ENCODE measurements around the gene UBE2J2.

Gene UBE2J2

DNA sequence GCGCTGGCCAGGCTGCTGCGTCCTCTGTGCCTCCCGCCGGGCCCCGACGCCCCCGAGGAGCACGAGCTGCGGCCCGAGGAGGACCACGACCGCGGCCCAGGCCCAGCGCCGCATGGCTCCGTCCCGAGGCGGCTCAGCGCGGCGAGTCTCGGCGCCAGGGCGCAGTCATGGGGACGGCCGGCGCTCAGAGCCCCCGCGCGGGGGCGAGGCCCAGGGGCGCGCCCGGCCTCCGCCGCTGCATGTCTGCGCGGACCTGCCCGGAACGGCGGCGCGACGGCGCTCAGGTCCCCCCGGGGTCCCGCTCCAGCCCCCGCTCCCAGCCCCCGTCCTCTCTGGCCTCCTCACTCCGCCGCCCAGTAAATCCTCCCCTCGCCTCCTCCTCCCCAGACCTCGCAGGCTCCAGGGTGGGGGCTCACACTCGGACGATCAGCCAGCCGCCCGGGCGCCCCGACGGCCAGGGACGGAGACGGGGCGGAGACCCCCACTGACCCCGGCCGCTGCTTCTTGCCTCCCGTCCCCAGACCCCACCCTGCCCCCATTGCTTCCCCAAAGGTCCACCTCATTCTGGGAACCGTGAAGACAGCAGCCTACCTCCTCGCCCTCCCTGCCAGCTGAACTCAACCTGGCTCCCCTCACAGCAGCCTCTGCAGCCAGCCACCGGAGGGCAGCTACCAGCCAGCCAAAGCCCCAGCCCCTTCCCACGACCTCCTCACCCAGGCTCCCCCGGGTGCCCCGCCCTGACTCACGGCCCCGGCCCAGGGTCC lies 26.9 kb downstream of the UBE2J2 start, which contains the start of gene C1QTNF12:
Gene C1QTNF12, minus strand, starts transcription at position 146 of the 764 bp plus-strand sequence. Its CDS starts 32 bp downstream, at position 114.
- ATAC-seq (peak; percentile 3), DNase-seq (no peak)
- peaks cover 28% of the 10 kb centered on the region for H3K4me1 Mint-ChIP-seq
- peak within 1 kb of the TSS in 1 of 2 donors; percentile 31 for H3K4me3 Mint-ChIP-seq
- H3K9me3 Mint-ChIP-seq = no peaks in the 10 kb centered on the region
- H3K27ac Mint-ChIP-seq = no peak within 1 kb of the TSS
- no peaks in the 10 kb centered on the region for H3K27me3 Mint-ChIP-seq

DNA sequence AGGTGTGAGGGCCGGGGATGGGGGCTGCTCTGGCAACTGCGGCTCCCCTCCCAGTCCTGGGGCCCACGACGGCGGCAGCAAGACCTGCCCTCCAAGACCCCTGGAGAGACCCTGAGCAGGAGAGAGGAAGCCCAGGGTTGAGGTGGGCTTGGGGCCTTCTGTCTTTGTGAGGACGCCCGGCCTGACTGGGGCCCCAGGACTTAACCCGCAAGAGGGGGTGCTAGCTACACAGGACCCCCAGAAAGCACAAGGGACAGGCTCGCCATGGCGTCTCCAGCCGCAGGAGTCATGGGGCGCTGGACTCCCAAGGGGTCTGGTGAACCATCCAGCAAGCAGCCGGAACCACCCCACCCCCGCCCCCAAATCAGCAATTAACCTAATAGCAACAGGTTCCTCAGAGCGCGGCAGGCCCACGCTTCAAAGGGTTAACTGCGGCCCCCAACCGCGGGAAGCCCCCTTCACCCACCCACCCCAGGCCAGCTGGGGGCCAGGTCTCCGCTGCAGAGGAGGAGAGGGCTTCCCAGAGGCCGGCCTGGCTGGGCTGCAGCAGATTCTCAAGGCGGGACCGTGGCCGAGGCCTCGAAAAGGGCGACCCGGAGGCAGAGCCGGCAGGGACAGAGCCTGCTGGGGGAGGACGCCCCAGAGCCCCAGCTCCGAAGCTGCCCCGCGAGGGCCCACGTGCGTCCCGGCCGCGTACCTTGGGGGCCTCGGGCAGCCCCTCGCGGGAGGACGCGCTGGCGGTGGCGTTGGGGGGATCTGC lies 27.7 kb downstream of the UBE2J2 start:
- H3K4me3 Mint-ChIP-seq = peak overlapping the region in 1 of 2 donors; percentile 21
- H3K9me3 Mint-ChIP-seq = no peaks in the 10 kb centered on the region
- ATAC-seq (no peak), DNase-seq (no peak)
- no peaks in the 10 kb centered on the region for H3K27me3 Mint-ChIP-seq
- no peak overlapping the region for H3K27ac Mint-ChIP-seq
- H3K4me1 Mint-ChIP-seq = peaks cover 24% of the 10 kb centered on the region

DNA sequence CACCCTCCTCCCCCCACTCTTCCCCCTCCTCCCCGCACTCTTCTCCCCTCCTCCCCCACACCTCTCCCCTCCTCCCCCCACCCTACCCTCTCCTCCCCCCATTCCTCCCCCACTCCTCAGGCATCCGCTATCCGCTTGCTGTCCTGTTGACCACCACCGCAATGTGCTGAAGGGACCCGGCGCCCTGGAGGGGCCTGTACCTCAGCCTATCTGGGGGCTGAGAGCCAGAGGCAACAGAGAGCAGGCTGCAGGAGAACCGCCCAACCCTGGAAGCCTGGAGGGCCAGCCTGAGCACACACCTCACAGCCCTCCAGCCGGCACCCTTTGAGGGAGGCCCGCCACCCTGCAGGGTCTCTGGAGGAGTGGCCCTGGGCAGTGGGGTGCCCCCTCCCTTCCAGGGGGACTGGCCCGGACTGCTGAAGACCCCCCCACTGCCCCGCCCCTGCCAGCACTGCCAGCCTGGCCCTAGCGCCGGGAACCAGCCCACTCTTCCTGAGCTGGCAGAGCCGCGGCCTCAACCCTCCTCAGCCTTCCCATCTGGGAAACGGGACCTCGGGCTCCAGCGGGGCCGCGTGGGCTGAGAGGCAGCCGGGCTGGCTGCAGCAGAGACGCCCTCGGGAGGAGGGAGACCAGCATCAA lies 28.4 kb downstream of the UBE2J2 start:
- Mint-ChIP-seq H3K4me1 (peaks cover 17% of the 10 kb centered on the region), H3K9me3 (no peaks in the 10 kb centered on the region), H3K27me3 (no peaks in the 10 kb centered on the region), H3K27ac (peak overlapping the region in 1 of 2 donors; percentile 6), H3K4me3 (no peak overlapping the region)
- ATAC-seq (peak; percentile 1), DNase-seq (no peak)

- no peak for ATAC-seq
- DNase-seq = no peak
- no peaks in the 10 kb centered on the region for H3K27me3 Mint-ChIP-seq
- H3K27ac Mint-ChIP-seq = no peak overlapping the region
- peaks cover 8% of the 10 kb centered on the region for H3K4me1 Mint-ChIP-seq
- no peak overlapping the region for H3K4me3 Mint-ChIP-seq
- H3K9me3 Mint-ChIP-seq = no peaks in the 10 kb centered on the region
Measured at GRCh38 chr1:1244192-1244811, 29.4 kb downstream of the UBE2J2 start.

GRCh38 chr1:1243807-1244191 lies 29.9 kb downstream of the UBE2J2 start:
- ATAC-seq (no peak), DNase-seq (no peak)
- Mint-ChIP-seq H3K4me3 (no peak overlapping the region), H3K27me3 (no peaks in the 10 kb centered on the region), H3K4me1 (peaks cover 8% of the 10 kb centered on the region), H3K27ac (no peak overlapping the region), H3K9me3 (no peaks in the 10 kb centered on the region)

- no peak overlapping the region for H3K4me3 Mint-ChIP-seq
- no peak overlapping the region for H3K27ac Mint-ChIP-seq
- no peaks in the 10 kb centered on the region for H3K27me3 Mint-ChIP-seq
- ATAC-seq = peak; percentile 6
- peaks cover 8% of the 10 kb centered on the region for H3K4me1 Mint-ChIP-seq
- H3K9me3 Mint-ChIP-seq = no peaks in the 10 kb centered on the region
- no peak for DNase-seq
Measured at GRCh38 chr1:1243266-1243660, 30.4 kb downstream of the UBE2J2 start.

DNA sequence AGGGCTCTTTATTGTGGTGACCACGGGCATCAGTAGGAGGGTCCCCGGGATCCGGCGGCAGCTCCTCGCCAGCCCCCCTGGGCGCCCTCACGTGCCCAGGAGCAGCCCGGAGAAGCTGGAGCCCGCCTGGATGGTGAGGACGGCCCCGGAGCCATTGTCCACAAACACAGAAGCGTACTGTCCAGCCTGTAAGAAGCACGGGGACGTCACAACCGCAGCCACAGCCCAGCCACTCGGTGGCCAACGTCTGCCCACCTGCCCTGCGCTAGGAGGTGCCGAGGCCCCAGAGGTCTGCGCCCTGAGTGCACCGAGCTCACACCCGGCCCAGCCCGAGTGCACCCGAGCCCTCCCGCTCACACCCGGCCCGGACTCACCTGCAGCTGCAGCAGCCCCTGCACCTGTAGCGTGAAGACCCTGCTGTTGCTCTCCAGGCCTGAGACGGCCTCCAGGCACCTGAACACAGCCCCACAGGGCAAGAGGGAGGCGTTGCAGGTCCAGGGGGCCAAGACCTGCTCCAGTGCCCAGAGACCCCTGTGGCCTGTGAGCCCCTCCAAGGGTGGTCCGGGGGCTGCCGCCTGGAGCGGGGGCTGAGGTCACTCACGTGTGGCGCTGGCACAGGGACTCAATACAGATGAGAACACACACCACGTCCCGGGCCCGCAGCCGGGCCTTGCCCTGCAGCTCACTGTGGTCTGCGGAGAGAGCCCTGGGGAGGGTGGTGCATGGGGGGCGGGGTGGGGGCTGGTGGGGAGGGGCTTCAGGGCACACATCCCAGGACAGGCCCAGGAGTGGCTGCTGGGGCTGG lies 31.0 kb downstream of the UBE2J2 start:
- Mint-ChIP-seq H3K9me3 (no peaks in the 10 kb centered on the region), H3K27ac (no peak overlapping the region), H3K27me3 (no peaks in the 10 kb centered on the region), H3K4me3 (no peak overlapping the region), H3K4me1 (peaks cover 5% of the 10 kb centered on the region)
- DNase-seq (no peak), ATAC-seq (no peak)

GRCh38 chr1:1241588-1242219 lies 31.9 kb downstream of the UBE2J2 start:
- Mint-ChIP-seq H3K9me3 (no peaks in the 10 kb centered on the region), H3K4me3 (no peak overlapping the region), H3K4me1 (no peaks in the 10 kb centered on the region), H3K27me3 (no peaks in the 10 kb centered on the region), H3K27ac (no peak overlapping the region)
- DNase-seq (no peak), ATAC-seq (no peak)

DNA sequence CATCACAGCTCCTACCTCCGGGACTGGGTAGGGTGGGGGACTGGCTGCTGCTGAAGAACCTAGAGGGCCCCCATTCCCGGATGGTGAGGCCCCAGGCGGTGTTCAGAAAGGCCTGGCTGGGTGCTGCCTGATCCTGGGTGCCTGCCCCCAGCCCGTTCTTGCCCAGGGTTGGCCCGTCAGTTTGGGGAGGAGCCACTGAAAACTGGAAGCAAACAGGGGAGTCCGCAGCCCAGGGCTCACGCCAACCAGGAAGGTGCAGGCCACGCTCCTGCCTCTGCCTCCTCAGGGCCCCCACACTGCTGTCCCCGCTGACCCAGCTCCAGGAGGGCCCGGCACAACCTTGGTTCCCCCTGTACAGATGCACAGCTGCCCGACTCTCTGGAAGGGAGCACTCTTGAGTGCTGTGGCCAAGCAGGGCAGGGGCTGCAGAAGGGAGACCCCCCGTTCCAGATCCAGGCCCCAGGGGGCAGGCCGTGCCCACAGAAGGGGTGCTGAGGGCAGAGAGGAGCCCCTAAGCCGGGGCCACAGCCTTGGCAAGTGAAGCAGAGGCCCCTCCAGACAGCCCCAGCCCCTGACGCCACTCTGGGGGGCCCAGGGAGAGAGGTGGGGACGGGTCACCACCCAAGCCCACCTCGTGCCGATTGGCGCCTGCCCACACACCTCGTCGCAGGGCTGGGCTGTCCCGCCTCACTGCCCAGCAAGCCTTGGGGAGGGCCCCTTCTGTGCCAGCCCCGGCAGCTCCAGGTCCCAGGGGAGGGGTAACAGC lies 32.6 kb downstream of the UBE2J2 start:
- ATAC-seq (no peak), DNase-seq (no peak)
- H3K4me3 Mint-ChIP-seq = no peak overlapping the region
- H3K9me3 Mint-ChIP-seq = no peaks in the 10 kb centered on the region
- H3K27ac Mint-ChIP-seq = peak overlapping the region in 1 of 2 donors; percentile 7
- H3K4me1 Mint-ChIP-seq = no peaks in the 10 kb centered on the region
- no peaks in the 10 kb centered on the region for H3K27me3 Mint-ChIP-seq

- H3K27ac Mint-ChIP-seq = no peak overlapping the region
- no peaks in the 10 kb centered on the region for H3K27me3 Mint-ChIP-seq
- ATAC-seq = no peak
- no peak for DNase-seq
- H3K9me3 Mint-ChIP-seq = no peaks in the 10 kb centered on the region
- no peak overlapping the region for H3K4me3 Mint-ChIP-seq
- no peaks in the 10 kb centered on the region for H3K4me1 Mint-ChIP-seq
Measured at GRCh38 chr1:1240348-1240732, 33.3 kb downstream of the UBE2J2 start.

DNA sequence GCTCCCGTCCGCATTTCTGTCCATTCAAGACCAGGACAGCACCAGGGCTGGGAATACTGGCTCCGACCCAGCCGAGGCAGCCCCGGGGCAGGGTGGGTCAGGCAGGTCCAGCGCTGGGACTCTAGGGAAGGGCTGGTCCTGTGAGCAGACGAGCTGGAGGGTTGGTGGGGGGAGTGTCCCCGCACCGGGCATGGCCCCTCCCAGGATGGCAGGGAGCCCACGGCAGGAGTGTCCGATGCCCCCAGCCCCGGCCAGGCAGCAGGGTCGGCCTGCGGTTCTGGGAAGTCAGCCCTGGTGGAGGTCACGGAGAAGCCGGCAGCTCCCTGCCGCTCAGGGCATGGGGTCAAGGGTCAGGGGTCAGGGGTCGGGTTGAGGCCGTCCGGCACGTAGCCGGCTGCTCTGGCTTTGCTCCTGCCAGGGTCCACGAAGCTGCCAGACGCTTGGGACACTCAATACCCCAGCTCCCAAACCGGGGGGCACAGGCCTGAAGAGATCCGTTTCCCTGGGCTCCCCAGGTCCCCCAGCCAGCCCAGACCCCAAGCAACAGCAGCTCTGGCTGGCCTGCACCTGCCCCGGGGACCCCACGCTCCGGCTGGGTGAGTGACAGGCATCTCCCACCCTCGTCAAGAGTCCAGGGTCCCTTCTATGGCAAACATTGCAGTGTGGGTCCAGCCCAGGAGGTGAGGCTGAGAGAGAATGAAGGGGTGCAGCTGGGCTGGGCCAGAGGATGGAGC lies 33.9 kb downstream of the UBE2J2 start:
- Mint-ChIP-seq H3K27me3 (no peaks in the 10 kb centered on the region), H3K9me3 (no peaks in the 10 kb centered on the region), H3K4me3 (no peak overlapping the region), H3K27ac (no peak overlapping the region), H3K4me1 (peaks cover 6% of the 10 kb centered on the region)
- DNase-seq = no peak
- ATAC-seq = no peak

GRCh38 chr1:1239227-1239613 lies 34.4 kb downstream of the UBE2J2 start:
- Mint-ChIP-seq H3K4me1 (peaks cover 11% of the 10 kb centered on the region), H3K4me3 (no peak overlapping the region), H3K27ac (no peak overlapping the region), H3K9me3 (no peaks in the 10 kb centered on the region), H3K27me3 (no peaks in the 10 kb centered on the region)
- no peak for DNase-seq
- no peak for ATAC-seq

DNA sequence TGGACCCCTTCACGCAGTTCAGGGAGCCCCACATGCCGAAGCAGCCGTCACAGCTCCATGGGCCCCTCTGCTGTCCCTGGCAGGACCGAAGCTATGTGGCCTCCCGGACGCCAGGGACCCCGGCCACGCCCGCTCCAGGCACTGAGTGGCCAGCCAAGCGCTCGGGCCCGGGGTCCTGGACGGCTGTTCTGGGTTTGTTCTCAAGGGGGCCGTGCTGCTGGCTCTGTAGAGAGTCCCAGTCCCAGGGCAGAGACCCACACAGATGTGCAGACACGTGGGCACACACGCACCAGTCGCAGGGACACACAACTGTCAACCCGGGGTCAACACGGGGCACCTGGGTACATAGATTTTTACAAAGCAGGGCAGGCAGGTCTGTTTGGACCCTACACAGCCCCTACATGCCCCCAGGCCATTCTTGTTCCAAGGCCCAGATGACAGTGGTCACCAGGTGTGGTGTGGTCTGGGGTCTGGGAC lies 34.9 kb downstream of the UBE2J2 start:
- Mint-ChIP-seq H3K9me3 (no peaks in the 10 kb centered on the region), H3K27me3 (no peaks in the 10 kb centered on the region), H3K4me1 (peaks cover 16% of the 10 kb centered on the region), H3K4me3 (no peak overlapping the region), H3K27ac (no peak overlapping the region)
- ATAC-seq (no peak), DNase-seq (no peak)

Data from stimulated activated naive CD8-positive, alpha-beta T cell treated with anti-CD3 and anti-CD28 coated beads, Interleukin-15, amount 100 ng/mL, for 72 hours (primary cell).